K562 (cell line): ENCODE data around the gene SIRPB2. TPM values are rescaled to one million over a fixed set of nuclear protein-coding genes. Genes with fewer than 3 reads are reported as not detected.

Experiments used
- BCOR ChIP-seq: fragments of 450-650 bp; IDR thresholded peaks from 2 replicates; pipeline ENCODE4 v1.6.1; 2016
- GMEB1 ChIP-seq: fragments of 250-450 bp; sonication (Bioruptor Pico); IDR thresholded peaks from 2 replicates; pipeline ENCODE4 v1.4.0; 2020; ENCODE audit warnings: mild to moderate bottlenecking
- HOXB6 ChIP-seq: fragments of 250-450 bp; sonication (Bioruptor Pico); IDR thresholded peaks from 2 replicates; pipeline ENCODE4 v1.5.1; 2022; ENCODE audit warnings: mild to moderate bottlenecking, borderline replicate concordance
- RBM14 ChIP-seq: fragments of 200-400 bp; formaldehyde crosslinking; IDR thresholded peaks from 2 replicates; pipeline ENCODE4 v1.6.1; 2018; ENCODE audit warnings: low read depth, mild to moderate bottlenecking, low read length, moderate library complexity, borderline replicate concordance; ENCODE audit not compliant: insufficient read depth
- RREB1 ChIP-seq: fragments of 250-450 bp; sonication (Bioruptor Pico); IDR thresholded peaks from 2 replicates; pipeline ENCODE4 v1.4.0; 2020
- SRSF3 ChIP-seq: fragments of 200-400 bp; formaldehyde crosslinking; IDR thresholded peaks from 2 replicates; pipeline ENCODE4 v1.6.1; 2016; ENCODE audit warnings: mild to moderate bottlenecking, low read length, moderate library complexity; ENCODE audit not compliant: insufficient read depth
- VEZF1 ChIP-seq: fragments of 200-800 bp; sonication (Bioruptor generic); IDR thresholded peaks from 2 replicates; pipeline ENCODE4 v1.6.1; 2017; ENCODE audit warnings: missing genetic modification characterization, missing compliant biosample characterization
- ZNF76 ChIP-seq: fragments of 250-450 bp; sonication (Bioruptor Pico); IDR thresholded peaks from 2 replicates; pipeline ENCODE4 v1.4.0; 2020; ENCODE audit warnings: mild to moderate bottlenecking, moderate library complexity, borderline replicate concordance
- ZSCAN32 ChIP-seq: fragments of 450-650 bp; formaldehyde crosslinking; IDR thresholded peaks from 2 replicates; pipeline ENCODE4 v1.4.0; 2020; ENCODE audit warnings: mild to moderate bottlenecking, moderate library complexity
- polyA plus RNA-seq, 8 experiments: library from polyadenylated mRNA; depleted of rRNA in 4 of 8; stranded (reverse) in 5 of 8; unstranded in 3 of 8; fragments of >200 nt; fragmentation: Nextera tagmentation in 2 of 8; fragmentation: Illumina TruSeq in 1 of 8; extraction: Ambion mirVana in 2 of 8; extraction: Trizol in 1 of 8; gene quantifications; 2 replicates each; pipeline versions ENCODE4 v1.2.1 to v1.2.3, GENCODE V29; 2011 to 2014; ENCODE audit warnings: inconsistent platforms in 1 of 8, missing spikeins in 1 of 8
- total RNA-seq, 7 experiments: library from RNA; depleted of rRNA in 6 of 7; stranded (reverse); fragments of >200 nt in 6 of 7; fragmentation: Illumina TruSeq in 2 of 7; extraction: Trizol in 2 of 7; gene quantifications; 2 replicates each; pipeline versions ENCODE4 v1.2.1 to v1.2.3, GENCODE V29; 2011 to 2021; ENCODE audit warnings: low replicate concordance in 1 of 7

Gene SIRPB2
- total and polyA plus RNA-seq, 9 of the 15 experiments (the other 6 are each of a cell fraction or from before 2014, with no cell fraction given) = 0.07 TPM; not detected in 7

- TF ChIP-seq GMEB1 (CRISPR knock-in tag) (peak; percentile 89), HOXB6 (CRISPR knock-in tag) (no peak), BCOR (no peak), RBM14 (no peak), RREB1 (CRISPR knock-in tag) (0 out of 2 replicates have a peak, but pooled peaks have one; percentile 70), SRSF3 (no peak), ZSCAN32 (CRISPR knock-in tag) (no peak), ZNF76 (CRISPR knock-in tag) (peak; percentile 58; the same call in 1 of the 2 replicates), VEZF1 (peak; percentile 99)
Observed at GRCh38 chr20:1466211-1467081, 24.8 kb downstream of the SIRPB2 start, which contains the start of gene NSFL1C (continued).
